IPS-20b (cell line): ENCODE results near the gene LIMCH1.
"Not testable (repeated sequence)": the region's sequence is repeated elsewhere in the genome, so short reads cannot be mapped to it uniquely, and the experiment has no call there.

Source experiments
- H3K27ac ChIP-seq: one replicate; pipeline ENCODE4 v1.5.1; 2013; ENCODE audit warnings: low read length
- H3K27me3 ChIP-seq: 2 replicates; pipeline ENCODE4 v1.6.1; 2013; ENCODE audit warnings: mild to moderate bottlenecking, low read length, inconsistent platforms; ENCODE audit not compliant: insufficient read depth
- H3K36me3 ChIP-seq: 2 replicates; pipeline ENCODE4 v1.6.1; 2013; ENCODE audit warnings: low read depth, mild to moderate bottlenecking, inconsistent platforms, low read length, moderate library complexity; ENCODE audit not compliant: insufficient read depth
- H3K4me1 ChIP-seq: 2 replicates; pipeline ENCODE4 v1.6.1; 2013; ENCODE audit warnings: mild to moderate bottlenecking, control low read depth, inconsistent platforms, low read length, moderate library complexity; ENCODE audit not compliant: insufficient read depth
- H3K4me3 ChIP-seq: 2 replicates; pipeline ENCODE4 v1.5.1; 2013; ENCODE audit warnings: mild to moderate bottlenecking, low read length, inconsistent platforms
- H3K9ac ChIP-seq: 2 replicates; pipeline ENCODE4 v1.6.1; 2013; ENCODE audit warnings: low read depth, mild to moderate bottlenecking, inconsistent platforms, low read length, moderate library complexity
- H3K9me3 ChIP-seq: 2 replicates; pipeline ENCODE4 v1.6.1; 2013; ENCODE audit warnings: mild to moderate bottlenecking, low read depth, low read length, inconsistent platforms; ENCODE audit not compliant: insufficient read depth

The LIMCH1 gene, protein sequence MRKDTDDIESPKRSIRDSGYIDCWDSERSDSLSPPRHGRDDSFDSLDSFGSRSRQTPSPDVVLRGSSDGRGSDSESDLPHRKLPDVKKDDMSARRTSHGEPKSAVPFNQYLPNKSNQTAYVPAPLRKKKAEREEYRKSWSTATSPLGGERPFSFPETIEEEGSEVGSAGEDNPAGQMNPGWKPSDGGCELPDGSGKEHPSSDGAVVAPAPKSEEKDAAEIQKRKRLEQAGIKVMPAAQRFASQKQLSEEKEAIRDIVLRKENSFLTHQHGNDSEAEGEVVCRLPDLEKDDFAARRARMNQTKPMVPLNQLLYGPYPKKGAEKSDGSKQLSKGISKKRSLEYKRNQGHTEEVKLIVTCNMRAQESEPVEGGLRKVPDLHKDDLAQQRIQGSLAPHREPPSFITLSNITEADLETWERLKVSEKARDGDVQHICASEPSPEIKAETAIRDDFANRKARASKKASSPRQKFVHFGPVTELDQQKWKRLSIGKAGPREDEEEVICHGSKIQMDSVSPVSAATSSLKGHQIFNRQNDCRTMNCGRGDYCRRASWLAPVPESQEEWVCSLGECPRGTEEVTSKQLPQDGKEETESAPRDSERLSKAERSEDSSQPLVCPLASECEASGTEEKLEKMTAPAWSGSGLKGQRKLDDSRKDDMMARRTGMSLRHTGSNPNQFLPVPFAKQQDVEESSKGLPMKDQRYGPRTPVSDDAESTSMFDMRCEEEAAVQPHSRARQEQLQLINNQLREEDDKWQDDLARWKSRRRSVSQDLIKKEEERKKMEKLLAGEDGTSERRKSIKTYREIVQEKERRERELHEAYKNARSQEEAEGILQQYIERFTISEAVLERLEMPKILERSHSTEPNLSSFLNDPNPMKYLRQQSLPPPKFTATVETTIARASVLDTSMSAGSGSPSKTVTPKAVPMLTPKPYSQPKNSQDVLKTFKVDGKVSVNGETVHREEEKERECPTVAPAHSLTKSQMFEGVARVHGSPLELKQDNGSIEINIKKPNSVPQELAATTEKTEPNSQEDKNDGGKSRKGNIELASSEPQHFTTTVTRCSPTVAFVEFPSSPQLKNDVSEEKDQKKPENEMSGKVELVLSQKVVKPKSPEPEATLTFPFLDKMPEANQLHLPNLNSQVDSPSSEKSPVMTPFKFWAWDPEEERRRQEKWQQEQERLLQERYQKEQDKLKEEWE (N-terminal part only)

DNA sequence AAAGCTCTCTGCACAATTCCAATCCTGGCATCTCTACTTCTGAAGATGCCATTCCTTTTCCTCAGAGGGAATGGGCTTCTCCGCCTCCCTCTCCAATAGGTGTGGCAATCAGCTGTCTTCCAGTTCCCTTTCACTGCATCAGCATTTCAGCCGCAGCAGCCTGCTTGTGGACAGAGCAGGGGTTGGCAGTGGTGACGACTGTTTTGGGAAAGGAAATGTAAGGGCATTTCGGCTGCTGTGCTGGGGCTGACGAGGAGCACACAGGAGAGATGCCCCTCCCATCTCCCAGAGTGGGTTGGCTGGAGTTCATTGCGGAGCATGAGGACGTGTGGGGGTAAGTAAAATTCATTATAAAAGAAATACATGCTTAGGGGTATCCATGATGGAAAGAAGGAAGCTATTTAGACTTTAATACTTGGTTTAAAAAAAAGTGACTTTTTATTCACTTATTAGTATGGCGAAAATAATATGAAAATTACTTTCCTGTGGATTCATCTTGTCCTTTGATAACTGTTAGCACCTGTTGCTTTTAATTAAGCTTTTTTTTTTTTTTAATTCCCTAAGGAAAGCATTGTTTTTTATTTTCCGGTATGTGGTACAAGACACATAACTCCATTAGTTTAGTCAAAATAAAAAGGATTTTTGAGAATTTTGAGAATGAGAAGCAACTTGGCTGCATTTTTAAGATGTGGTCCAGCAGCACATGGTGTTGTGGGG, at the start of gene LIMCH1:
LIMCH1 (plus strand) TSS at position 141 of the 717 bp plus-strand sequence. CDS start 67,839 bp downstream, outside the sequence.
- Histone ChIP-seq H3K4me3 (no peak within 1 kb of the TSS), H3K9ac (no peak within 1 kb of the TSS), H3K4me1 (peaks cover 17% of the 10 kb centered on the region; the same call in 1 of the 2 replicates), H3K27ac (no peak within 1 kb of the TSS), H3K9me3 (no peaks in the 10 kb centered on the region), H3K36me3 (no peaks in the 10 kb centered on the region), H3K27me3 (no peaks in the 10 kb centered on the region)

DNA sequence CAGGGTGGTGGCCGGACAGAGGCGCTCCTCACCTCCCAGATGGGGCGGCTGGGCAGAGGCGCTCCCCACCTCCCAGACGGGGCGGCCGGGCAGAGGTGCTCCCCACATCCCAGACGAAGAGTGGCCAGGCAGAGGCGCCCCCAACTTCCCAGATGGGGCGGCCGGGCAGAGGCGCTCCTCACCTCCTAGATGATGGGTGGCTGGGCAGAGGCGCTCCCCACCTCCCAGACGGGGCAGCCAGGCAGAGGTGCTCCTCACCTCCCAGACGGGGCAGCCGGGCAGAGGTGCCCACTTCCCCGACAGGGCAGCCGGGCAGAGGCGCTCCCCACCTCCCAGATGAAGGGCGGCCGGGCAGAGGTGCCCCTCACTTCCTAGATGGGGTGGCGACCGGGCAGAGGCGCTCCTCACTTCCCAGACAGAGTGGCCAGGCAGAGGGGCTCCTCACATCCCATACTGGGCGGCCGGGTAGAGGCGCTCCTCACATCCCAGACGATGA, 46.8 kb upstream of the LIMCH1 start:
- not testable (repeated sequence) for H3K9me3 ChIP-seq, H3K9ac ChIP-seq, H3K4me3 ChIP-seq, H3K27ac ChIP-seq, H3K4me1 ChIP-seq, H3K27me3 ChIP-seq, H3K36me3 ChIP-seq

DNA sequence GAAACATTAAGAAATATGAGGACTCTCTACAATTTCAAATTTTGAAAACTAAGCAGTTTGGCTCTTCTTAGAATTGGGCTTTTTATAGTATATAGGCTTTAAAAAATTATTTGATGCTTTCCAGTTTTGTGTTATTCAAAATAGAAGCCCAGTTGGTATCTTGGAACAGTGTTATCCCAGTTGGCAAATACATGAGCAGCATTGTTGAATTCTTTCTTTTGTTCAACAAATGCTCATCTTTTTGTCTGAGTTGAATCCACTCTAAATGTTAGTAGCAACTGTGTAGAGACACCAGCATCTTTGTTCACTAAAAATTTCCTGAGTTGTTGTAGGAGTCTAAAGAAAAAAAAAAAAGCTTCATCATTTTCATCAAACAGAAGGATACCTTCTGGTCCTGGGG, 41.0 kb upstream of the LIMCH1 start:
- Histone ChIP-seq H3K27me3 (no peaks in the 10 kb centered on the region), H3K4me3 (no peak overlapping the region), H3K27ac (no peak overlapping the region), H3K36me3 (no peaks in the 10 kb centered on the region), H3K9me3 (peaks cover 4% of the 10 kb centered on the region; the same call in 1 of the 2 replicates), H3K4me1 (no peaks in the 10 kb centered on the region), H3K9ac (no peak overlapping the region)

DNA sequence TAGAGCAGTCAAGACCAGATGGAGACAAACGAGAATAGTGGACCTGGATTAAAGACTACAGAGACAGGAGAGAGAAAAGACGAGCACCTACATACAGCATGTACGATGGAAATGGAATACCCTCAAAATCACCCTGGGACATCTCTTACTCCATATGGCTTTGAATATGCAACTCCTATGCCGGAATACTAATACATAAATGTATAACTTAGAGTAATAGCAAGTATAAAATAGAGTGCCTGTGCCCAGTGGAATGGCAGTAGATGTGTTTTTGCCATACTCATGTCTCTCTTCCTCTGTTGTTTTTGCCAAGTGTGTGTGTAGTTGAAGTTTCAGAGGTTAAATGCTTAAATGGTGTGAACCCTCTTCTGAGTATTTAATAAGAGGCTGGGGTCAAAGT, 39.8 kb upstream of the LIMCH1 start:
- Histone ChIP-seq H3K9ac (no peak overlapping the region), H3K27ac (no peak overlapping the region), H3K27me3 (no peaks in the 10 kb centered on the region), H3K4me1 (no peaks in the 10 kb centered on the region), H3K9me3 (no peaks in the 10 kb centered on the region), H3K36me3 (no peaks in the 10 kb centered on the region), H3K4me3 (no peak overlapping the region)

DNA sequence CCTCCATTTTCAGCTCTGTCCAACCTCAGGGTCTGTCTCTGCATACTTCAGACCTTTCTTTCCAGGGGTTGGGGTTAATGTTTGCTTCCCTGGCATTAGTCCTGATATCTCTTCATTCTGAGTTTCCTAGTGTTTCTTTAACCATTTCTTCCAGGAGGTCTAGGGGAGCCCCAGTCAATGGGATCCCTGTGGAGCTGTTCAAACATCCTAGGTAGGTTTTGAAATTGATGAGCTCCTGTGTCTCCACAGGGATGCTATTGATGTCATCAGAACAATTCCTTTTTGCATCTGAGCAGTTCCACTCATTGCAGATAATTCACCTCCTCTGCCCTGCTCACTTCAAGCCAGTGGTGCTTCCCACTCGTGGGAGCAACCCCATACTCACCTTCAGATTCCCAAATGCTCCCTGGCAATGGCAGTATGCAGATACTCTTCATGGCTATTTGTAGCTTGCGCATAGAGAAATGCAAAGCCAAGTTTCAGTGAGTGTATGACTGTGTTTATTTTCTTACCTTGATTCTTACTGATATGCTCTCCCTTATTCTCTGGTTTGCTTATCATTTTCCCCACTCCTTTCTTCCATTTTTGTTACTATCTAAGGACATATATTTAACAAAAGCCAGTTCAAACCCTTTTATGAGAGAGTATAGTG, 33.7 kb upstream of the LIMCH1 start:
- Histone ChIP-seq H3K36me3 (no peaks in the 10 kb centered on the region), H3K27me3 (no peaks in the 10 kb centered on the region), H3K27ac (no peak overlapping the region), H3K9me3 (no peaks in the 10 kb centered on the region), H3K4me1 (peaks cover 14% of the 10 kb centered on the region), H3K9ac (no peak overlapping the region), H3K4me3 (peak overlapping the region; percentile 18; the same call in 1 of the 2 replicates)

DNA sequence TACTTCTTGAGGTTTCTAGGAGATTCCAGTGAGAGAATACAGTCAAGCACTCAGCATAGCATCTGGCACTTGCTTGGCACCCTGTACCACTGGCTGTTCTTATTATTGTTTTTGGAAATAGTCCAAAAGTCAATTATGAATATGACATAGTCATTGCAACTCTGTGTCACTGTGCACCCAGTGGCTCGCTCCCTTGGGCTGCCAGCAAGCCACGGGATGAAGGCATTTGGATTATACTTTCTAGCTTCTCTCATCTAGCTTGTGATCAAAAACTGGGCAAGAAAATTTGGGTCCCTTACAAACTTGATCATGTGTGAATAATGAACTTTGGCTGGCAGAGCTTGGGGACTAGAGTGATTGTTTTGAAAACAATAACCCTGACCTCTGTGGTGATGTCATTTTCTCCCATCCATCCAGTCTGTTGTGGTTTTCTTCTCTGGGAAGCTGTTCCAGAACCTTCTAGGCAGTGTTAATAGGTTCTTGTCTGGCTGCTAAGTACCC, 32.7 kb upstream of the LIMCH1 start:
- Histone ChIP-seq H3K4me1 (peaks cover 14% of the 10 kb centered on the region), H3K36me3 (no peaks in the 10 kb centered on the region), H3K9me3 (no peaks in the 10 kb centered on the region), H3K9ac (no peak overlapping the region), H3K27ac (no peak overlapping the region), H3K4me3 (no peak overlapping the region), H3K27me3 (no peaks in the 10 kb centered on the region)

DNA sequence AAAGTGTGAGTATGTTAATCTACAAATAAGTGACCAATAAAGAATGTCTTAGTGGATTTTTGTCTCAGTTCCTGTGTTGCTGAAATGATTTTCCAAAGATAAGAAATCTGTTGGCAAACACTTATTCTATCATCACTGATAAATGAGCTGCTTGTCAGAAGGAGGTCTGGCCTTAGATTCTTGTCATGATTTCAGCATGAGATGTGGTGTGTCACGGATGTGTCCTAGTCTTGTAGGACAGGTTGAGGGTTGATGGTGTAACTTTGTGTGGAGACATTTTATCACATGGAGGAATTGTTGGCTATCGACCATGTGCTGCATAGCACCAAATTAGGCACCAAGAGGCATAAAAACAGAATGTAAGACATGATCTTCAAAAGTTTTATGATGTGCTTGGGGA, 31.8 kb upstream of the LIMCH1 start:
- Histone ChIP-seq H3K4me1 (peaks cover 14% of the 10 kb centered on the region), H3K4me3 (no peak overlapping the region), H3K27ac (no peak overlapping the region), H3K36me3 (no peaks in the 10 kb centered on the region), H3K9me3 (no peaks in the 10 kb centered on the region), H3K27me3 (no peaks in the 10 kb centered on the region), H3K9ac (no peak overlapping the region)

DNA sequence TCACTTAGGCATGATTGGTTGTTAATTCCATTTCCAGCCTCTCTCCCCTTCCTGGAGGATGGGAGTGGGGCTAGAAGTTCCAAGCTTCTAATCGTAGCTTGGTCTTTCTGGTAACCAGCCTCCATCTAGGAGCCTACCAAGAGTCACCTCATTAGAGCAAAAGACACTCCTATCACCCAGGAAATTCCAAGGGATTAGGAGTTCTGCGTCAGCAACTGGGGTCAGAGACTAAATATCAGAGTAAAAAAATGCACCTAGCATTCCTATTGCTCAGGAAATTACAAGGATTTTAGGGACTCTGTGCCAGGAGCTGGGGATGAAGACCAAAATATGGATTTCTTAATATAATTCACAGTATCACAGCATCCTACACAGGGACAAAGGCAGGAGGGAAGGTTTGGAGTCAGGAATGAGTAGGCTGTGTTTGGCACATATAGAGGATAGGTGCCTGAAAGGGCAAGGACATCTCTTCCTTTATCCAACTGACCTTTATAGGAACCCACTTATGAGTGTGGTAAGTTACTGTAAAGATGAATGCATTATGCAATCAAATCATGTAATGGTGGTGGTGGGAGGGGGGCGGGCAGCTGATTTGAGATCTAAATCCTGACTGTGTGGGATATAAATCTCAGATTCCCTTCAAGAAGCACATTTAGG, 30.5 kb upstream of the LIMCH1 start:
- Histone ChIP-seq H3K4me3 (no peak overlapping the region), H3K27ac (no peak overlapping the region), H3K4me1 (peaks cover 14% of the 10 kb centered on the region)

DNA sequence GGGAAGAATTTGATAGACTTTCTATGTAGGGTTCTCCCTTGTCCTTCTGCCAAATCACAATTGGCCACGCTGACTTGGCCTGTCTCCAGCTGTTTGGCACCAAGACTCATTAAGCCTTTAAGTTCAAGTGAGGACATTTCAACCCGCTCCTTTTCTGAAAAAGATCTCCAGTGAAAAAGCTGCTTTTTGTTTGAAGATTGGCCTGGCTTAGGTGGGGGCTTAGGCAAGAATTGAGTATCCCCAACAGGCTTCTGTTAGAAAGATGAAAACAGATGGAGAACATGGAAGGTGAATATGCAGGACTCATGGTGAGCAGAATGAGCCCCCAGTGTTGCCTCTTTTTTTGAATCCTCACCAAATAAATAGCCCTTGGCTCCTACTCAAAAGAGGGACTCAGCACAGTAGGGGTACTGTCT, 28.5 kb upstream of the LIMCH1 start:
- H3K4me3 ChIP-seq, result no peak overlapping the region
- 0 out of 2 replicates have a peak, but pooled peaks cover 3% of the 10 kb centered on the region for H3K4me1 ChIP-seq
- no peaks in the 10 kb centered on the region for H3K36me3 ChIP-seq
- no peak overlapping the region for H3K9ac ChIP-seq
- H3K9me3 ChIP-seq, result no peaks in the 10 kb centered on the region
- H3K27ac ChIP-seq, result no peak overlapping the region
- H3K27me3 ChIP-seq, result no peaks in the 10 kb centered on the region

More for the DNA sequence above, 30.5 kb upstream of the LIMCH1 start:
- no peak overlapping the region for H3K9ac ChIP-seq
- H3K36me3 ChIP-seq, result no peaks in the 10 kb centered on the region
- H3K27me3 ChIP-seq, result no peaks in the 10 kb centered on the region
- H3K9me3 ChIP-seq, result no peaks in the 10 kb centered on the region

DNA sequence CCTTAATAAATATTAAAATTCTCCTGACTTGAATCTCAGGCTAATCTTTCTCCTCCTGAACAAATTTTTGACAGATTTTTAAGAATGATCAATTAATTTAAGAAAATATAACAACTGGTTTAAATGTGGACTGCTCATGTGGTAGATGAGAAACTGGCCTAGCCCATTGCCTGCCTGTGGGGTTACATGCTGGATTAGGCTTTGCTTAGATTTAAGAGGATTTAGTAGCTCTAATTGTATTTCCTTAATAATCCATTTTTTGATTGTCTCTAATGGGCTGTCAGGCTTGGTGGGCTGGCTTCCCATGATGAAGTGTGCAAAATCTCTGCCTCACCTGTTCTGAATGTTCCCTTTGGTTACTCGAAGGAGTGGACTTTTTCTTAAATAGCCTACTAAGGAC, 27.8 kb upstream of the LIMCH1 start:
- Histone ChIP-seq H3K4me1 (no peaks in the 10 kb centered on the region), H3K9ac (no peak overlapping the region), H3K9me3 (no peaks in the 10 kb centered on the region), H3K36me3 (no peaks in the 10 kb centered on the region), H3K4me3 (no peak overlapping the region), H3K27me3 (no peaks in the 10 kb centered on the region), H3K27ac (no peak overlapping the region)
